H1 (cell line): ENCODE measurements around the gene COL6A3. TPM values are rescaled to one million over a fixed set of nuclear protein-coding genes. Genes with fewer than 3 reads are reported as not detected.

Experiments
- CTCF ChIA-PET: fragments of 300-600 bp; sonication (Branson Sonifier 250); formaldehyde crosslinking; loops from one replicate; lab custom pipeline; 2021; ENCODE audit not compliant: partially characterized antibody; lab: Charles Lee
- POLR2A ChIA-PET: fragments of 300-600 bp; sonication (Branson Sonifier 250); formaldehyde crosslinking; loops from one replicate; lab custom pipeline; 2021; ENCODE audit warnings: inconsistent platforms; ENCODE audit not compliant: partially characterized antibody; lab: Charles Lee
- DNase-seq, 2 experiments: peaks; one replicate each; pipeline versions ENCODE4 v3.0.0 to v3.0.0-alpha.2; 2010 to 2022; ENCODE audit warnings: low spot score in 2 of 2, low read depth in 1 of 2, mixed read lengths in 1 of 2
- FAIRE-seq: peaks from 2 replicates; lab custom pipeline; 2011; peaks lifted over from hg19 to GRCh38; lab: Jason Lieb, UNC
- H2AFZ ChIP-seq: 2 replicates; pipeline ENCODE4 v1.8.1; 2012; ENCODE audit warnings: low read length, inconsistent platforms
- H2AK5ac ChIP-seq: 2 replicates; pipeline ENCODE4 v1.6.1; 2013; ENCODE audit warnings: low read depth, low read length
- H2BK120ac ChIP-seq: replicated peaks from 2 replicates; pipeline ENCODE3; 2013; ENCODE audit warnings: low read depth, low read length, inconsistent platforms
- H2BK12ac ChIP-seq: 2 replicates; pipeline ENCODE4 v1.6.1; 2013; ENCODE audit warnings: low read depth, low read length
- H2BK15ac ChIP-seq: 2 replicates; pipeline ENCODE4 v1.6.1; 2013; ENCODE audit warnings: low read length
- H2BK20ac ChIP-seq: 2 replicates; pipeline ENCODE4 v1.6.1; 2013; ENCODE audit warnings: low read length
- H2BK5ac ChIP-seq: 2 replicates; pipeline ENCODE4 v1.6.1; 2013; ENCODE audit warnings: low read depth, low read length
- H3K14ac ChIP-seq: 2 replicates; pipeline ENCODE4 v1.6.1; 2013; ENCODE audit warnings: inconsistent platforms; ENCODE audit not compliant: insufficient read length
- H3K18ac ChIP-seq: 2 replicates; pipeline ENCODE4 v1.6.1; 2013; ENCODE audit warnings: low read length; ENCODE audit errors: extremely low read depth
- H3K23ac ChIP-seq: 2 replicates; pipeline ENCODE4 v1.6.1; 2013; ENCODE audit warnings: inconsistent platforms; ENCODE audit not compliant: insufficient read length
- H3K23me2 ChIP-seq: 2 replicates; pipeline ENCODE4 v1.6.1; 2013; ENCODE audit warnings: low read depth, low read length
- H3K27ac ChIP-seq: 2 replicates; pipeline ENCODE4 v1.6.1; 2011; ENCODE audit warnings: low read depth, low read length, inconsistent platforms
- H3K27me3 ChIP-seq, 4 experiments: replicated peaks in 1 of 4; 1 replicate in 1 of 4; 2 replicates in 3 of 4; pipeline versions ENCODE4 v1.6.1 to v1.8.1; 2011 to 2013; ENCODE audit warnings: low read length in 3 of 4, mild to moderate bottlenecking in 3 of 4, inconsistent platforms in 2 of 4, mixed read lengths in 2 of 4, moderate library complexity in 1 of 4; ENCODE audit not compliant: control insufficient read depth in 3 of 4, insufficient read depth in 3 of 4; ENCODE audit errors: extremely low read depth in 1 of 4
- H3K36me3 ChIP-seq, 4 experiments: 2 replicates each; pipeline versions ENCODE4 v1.6.1 to v1.8.1; 2011 to 2013; ENCODE audit warnings: mild to moderate bottlenecking in 4 of 4, low read length in 3 of 4, moderate library complexity in 2 of 4, control low read depth in 1 of 4, inconsistent platforms in 1 of 4; ENCODE audit not compliant: insufficient read depth in 4 of 4, control insufficient read depth in 2 of 4
- H3K4ac ChIP-seq: replicated peaks from 2 replicates; pipeline ENCODE3; 2013; ENCODE audit warnings: low read length, low read depth, mixed read lengths, inconsistent platforms; ENCODE audit not compliant: insufficient read length
- H3K4me1 ChIP-seq, 4 experiments: replicated peaks in 1 of 4; 1 replicate in 1 of 4; 2 replicates in 3 of 4; pipeline versions ENCODE4 v1.6.1 to v1.8.1; 2011 to 2013; ENCODE audit warnings: low read length in 3 of 4, inconsistent platforms in 2 of 4, mixed read lengths in 1 of 4; ENCODE audit not compliant: insufficient read depth in 4 of 4, control insufficient read depth in 3 of 4
- H3K4me2 ChIP-seq, 2 experiments: 2 replicates each; pipeline versions ENCODE4 v1.6.1 to v1.8.1; 2011 to 2013; ENCODE audit warnings: low read depth in 2 of 2, low read length in 2 of 2, control low read depth in 1 of 2, inconsistent platforms in 1 of 2, mild to moderate bottlenecking in 1 of 2; ENCODE audit not compliant: insufficient read depth in 1 of 2
- H3K4me3 ChIP-seq, 4 experiments: fragments of 200-600, 300-600 bp in 1 of 4; sonication (generic), shearing (Covaris generic), sonication (Bioruptor Twin) in 1 of 4; 2 replicates each; pipeline versions ENCODE4 v1.5.1 to v1.8.1; 2011 to 2016; ENCODE audit warnings: low read length in 4 of 4, low read depth in 3 of 4, control low read depth in 2 of 4, inconsistent platforms in 2 of 4, mild to moderate bottlenecking in 2 of 4, mixed read lengths in 1 of 4, moderate library complexity in 1 of 4; ENCODE audit not compliant: insufficient read depth in 2 of 4; ENCODE audit errors: extremely low read depth in 1 of 4
- H3K56ac ChIP-seq: replicated peaks from 2 replicates; pipeline ENCODE3; 2013; ENCODE audit warnings: low read depth, mild to moderate bottlenecking, mixed read lengths, low read length, inconsistent platforms; ENCODE audit not compliant: insufficient read length
- H3K79me1 ChIP-seq: 2 replicates; pipeline ENCODE4 v1.6.1; 2013; ENCODE audit warnings: low read depth, low read length, control low read depth
- H3K79me2 ChIP-seq, 2 experiments: 2 replicates each; pipeline versions ENCODE4 v1.6.1 to v1.8.1; 2012 to 2013; ENCODE audit warnings: low read length in 2 of 2, mild to moderate bottlenecking in 2 of 2, inconsistent platforms in 1 of 2; ENCODE audit not compliant: insufficient read depth in 2 of 2, control insufficient read depth in 1 of 2
- H3K9ac ChIP-seq, 4 experiments: replicated peaks in 1 of 4; 1 replicate in 1 of 4; 2 replicates in 3 of 4; pipeline versions ENCODE4 v1.6.1 to v1.8.1; 2011 to 2013; ENCODE audit warnings: low read depth in 3 of 4, low read length in 3 of 4, control low read depth in 2 of 4, mild to moderate bottlenecking in 2 of 4, moderate library complexity in 2 of 4, inconsistent platforms in 1 of 4; ENCODE audit errors: extremely low read depth in 1 of 4
- H3K9me3 ChIP-seq, 2 experiments: 2 replicates each; pipeline versions ENCODE4 v1.6.1 to v1.8.1; 2012 to 2013; ENCODE audit warnings: mild to moderate bottlenecking in 2 of 2, moderate library complexity in 2 of 2, control low read depth in 1 of 2, inconsistent platforms in 1 of 2, low read depth in 1 of 2, low read length in 1 of 2, mixed read lengths in 1 of 2; ENCODE audit not compliant: insufficient read depth in 2 of 2
- H4K20me1 ChIP-seq, 2 experiments: replicated peaks in 1 of 2; 2 replicates each; pipeline versions ENCODE3 to v1.8.1; 2011 to 2013; ENCODE audit warnings: inconsistent platforms in 2 of 2, low read length in 2 of 2, mild to moderate bottlenecking in 1 of 2; ENCODE audit not compliant: insufficient read depth in 2 of 2, control insufficient read depth in 1 of 2
- H4K5ac ChIP-seq: 2 replicates; pipeline ENCODE4 v1.6.1; 2013; ENCODE audit warnings: low read length, low read depth, mixed read lengths, inconsistent platforms; ENCODE audit not compliant: insufficient read length
- H4K8ac ChIP-seq: 2 replicates; pipeline ENCODE4 v1.8.0; 2013; ENCODE audit warnings: mild to moderate bottlenecking, moderate library complexity, low read length, inconsistent platforms; ENCODE audit not compliant: insufficient read depth; ENCODE audit errors: extremely low read depth
- H4K91ac ChIP-seq: replicated peaks from 2 replicates; pipeline ENCODE3; 2013; ENCODE audit warnings: low read length, mixed read lengths, inconsistent platforms; ENCODE audit not compliant: insufficient read length
- SP2 ChIP-seq: IDR thresholded peaks from 2 replicates; pipeline ENCODE4 v1.6.1; 2012; ENCODE audit warnings: mild to moderate bottlenecking, low read length, inconsistent platforms
- WGBS, 2 experiments: shearing (Covaris generic) in 1 of 2; methylation state at CpG; one replicate each; pipeline versions ENCODE4 v1.1.6 to v1.1.7; 2013 to 2015; ENCODE audit warnings: low lambda C conversion rate in 2 of 2, mixed read lengths in 2 of 2, inconsistent platforms in 1 of 2, low coverage in 1 of 2, missing lambda C conversion rate in 1 of 2; ENCODE audit not compliant: insufficient replicate concordance in 2 of 2, insufficient coverage in 1 of 2, insufficient read length in 1 of 2; ENCODE audit errors: extremely low coverage in 1 of 2, missing lambda C conversion rate in 1 of 2; 5-methylcytosine and 5-hydroxymethylcytosine counted together
- polyA plus RNA-seq, 7 experiments: library from polyadenylated mRNA; depleted of rRNA in 3 of 7; stranded (reverse) in 5 of 7; unstranded in 2 of 7; fragments of >200 nt in 5 of 7; fragments of 200-250 nt in 2 of 7; gene quantifications; 1 replicate in 5 of 7; 2 replicates in 1 of 7; 4 replicates in 1 of 7; pipeline versions ENCODE4 v1.2.1 to v1.2.3, GENCODE V29; 2011 to 2013; ENCODE audit warnings: missing spikeins in 2 of 7, mixed read lengths in 2 of 7
- total RNA-seq: library from RNA; stranded (reverse); fragmentation: NEBNext Ultra II Directional; extraction: Animal tissue kit (Norgen Biotek cat#: 25700); gene quantifications from 2 replicates; pipeline ENCODE4 v1.2.1, GENCODE V29; 2021
- TF ChIP-seq, protein P1 (sequence below): IDR thresholded peaks from 2 replicates; pipeline ENCODE4 v1.6.1; 2012; ENCODE audit warnings: low read length, inconsistent platforms

The COL6A3 gene
- total and polyA plus RNA-seq, 2 of the 8 experiments (the other 6 are each of a cell fraction or from before 2014, with no cell fraction given): 1.2 to 3.4 TPM

DNA sequence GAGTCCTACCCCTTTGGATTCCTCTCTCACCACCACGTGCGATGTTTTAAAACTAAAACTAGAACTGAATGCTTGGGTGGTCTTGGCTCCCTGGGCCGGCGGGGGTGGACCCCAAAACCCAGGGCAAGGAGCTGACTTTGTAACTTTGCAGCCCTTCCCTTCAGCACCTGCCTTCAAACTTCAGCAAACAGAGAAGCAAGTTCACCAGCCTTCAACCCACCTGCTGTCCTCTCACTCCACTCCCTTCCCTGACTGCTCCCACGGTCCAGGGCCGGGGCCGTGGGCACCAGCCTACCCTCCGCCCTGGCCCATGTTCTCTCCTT lies 54.5 kb downstream of the COL6A3 start:
- H2BK15ac ChIP-seq: no peak overlapping the region
- peak overlapping the region; percentile 89; the same call in 1 of the 2 replicates for H2BK12ac ChIP-seq
- peak overlapping the region; percentile 36; the same call in 1 of the 2 replicates for H2BK5ac ChIP-seq
- H4K8ac ChIP-seq: no peak overlapping the region
- no peak overlapping the region for H3K4me3 ChIP-seq
- WGBS, 2 experiments: 65% methylated on average over 8 of the region's 8 CpGs; no CpG with 5 or more reads in 1 of the 2 experiments
- H3K4me1 ChIP-seq: peaks cover 7 to 18% (median 12%) of the 10 kb centered on the region in 4 experiments
- no peaks in the 10 kb centered on the region for H3K9me3 ChIP-seq
- H4K91ac ChIP-seq: peak overlapping the region; percentile 93
- peak overlapping the region; percentile 54; the same call in 1 of the 2 replicates for H3K27ac ChIP-seq
- no peak overlapping the region for H3K14ac ChIP-seq
- no peak overlapping the region for H2AK5ac ChIP-seq
- DNase-seq (no peak), FAIRE-seq (no peak)
- no peaks in the 10 kb centered on the region for H3K27me3 ChIP-seq
- H3K79me2 ChIP-seq: no peaks in the 10 kb centered on the region
- H3K23ac ChIP-seq: no peak overlapping the region
- H3K23me2 ChIP-seq: no peaks in the 10 kb centered on the region
- ChIA-PET POLR2A (no interaction called here), CTCF (interaction anchor here (1.1 kb wide), 1 partner anchor 212 kb away, joined by 3 read pairs; no protein-coding TSS in a partner anchor)
- no peak for TF ChIP-seq SP2
- TF ChIP-seq, protein P1, sequence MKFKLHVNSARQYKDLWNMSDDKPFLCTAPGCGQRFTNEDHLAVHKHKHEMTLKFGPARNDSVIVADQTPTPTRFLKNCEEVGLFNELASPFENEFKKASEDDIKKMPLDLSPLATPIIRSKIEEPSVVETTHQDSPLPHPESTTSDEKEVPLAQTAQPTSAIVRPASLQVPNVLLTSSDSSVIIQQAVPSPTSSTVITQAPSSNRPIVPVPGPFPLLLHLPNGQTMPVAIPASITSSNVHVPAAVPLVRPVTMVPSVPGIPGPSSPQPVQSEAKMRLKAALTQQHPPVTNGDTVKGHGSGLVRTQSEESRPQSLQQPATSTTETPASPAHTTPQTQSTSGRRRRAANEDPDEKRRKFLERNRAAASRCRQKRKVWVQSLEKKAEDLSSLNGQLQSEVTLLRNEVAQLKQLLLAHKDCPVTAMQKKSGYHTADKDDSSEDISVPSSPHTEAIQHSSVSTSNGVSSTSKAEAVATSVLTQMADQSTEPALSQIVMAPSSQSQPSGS: 0 out of 2 replicates have a peak, but pooled peaks have one; percentile 8
- no peak overlapping the region for H4K5ac ChIP-seq
- H3K4ac ChIP-seq: peak overlapping the region; percentile 58
- H4K20me1 ChIP-seq: no peaks in the 10 kb centered on the region
- peak overlapping the region; percentile 15; the same call in 1 of the 2 replicates for H3K18ac ChIP-seq
- no peak overlapping the region; a peak in 1 of 7 replicates for H3K9ac ChIP-seq
- H3K36me3 ChIP-seq: no peaks in the 10 kb centered on the region
- peak overlapping the region; percentile 76 for H2BK120ac ChIP-seq
- no peaks in the 10 kb centered on the region for H3K79me1 ChIP-seq
- H2BK20ac ChIP-seq: peak overlapping the region; percentile 62
- H3K4me2 ChIP-seq: peak overlapping the region in 1 of 2 experiments; percentile 36; a peak in 1 of 4 replicates
- no peak overlapping the region for H3K56ac ChIP-seq
- H2AFZ ChIP-seq: no peak overlapping the region; the same call in 1 of the 2 replicates
